Stimulated activated CD8-positive, alpha-beta memory T cell treated with anti-CD3 and anti-CD28 coated beads, Interleukin-15, amount 100 ng/mL, for 1 hour (primary cell): ENCODE results near the gene NGEF.

Source experiments
- DNase-seq: peaks from one replicate; pipeline ENCODE4 v3.0.0-alpha.2; 2020; ENCODE audit warnings: low read depth

Gene NGEF

DNA sequence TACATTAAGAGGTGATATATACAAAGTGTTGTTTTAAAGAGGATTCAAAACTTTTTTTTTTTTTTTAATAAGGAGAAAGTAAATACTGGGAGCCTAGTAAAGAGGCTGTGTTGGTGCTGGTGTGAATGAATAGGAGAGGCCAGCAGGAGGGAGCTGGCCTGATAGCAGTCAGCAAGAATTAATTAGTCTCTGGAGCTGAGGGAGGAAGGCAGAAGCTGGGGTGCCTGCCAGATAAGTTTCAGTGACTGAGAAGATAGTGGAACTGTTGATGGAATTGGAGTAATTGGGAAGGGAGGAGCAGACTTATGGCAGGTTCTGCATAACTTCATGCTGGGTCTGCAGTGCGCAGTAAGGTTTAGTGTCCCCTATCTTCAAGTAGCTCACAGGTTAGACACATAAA lies 179.2 kb downstream of the NGEF start:
- DNase-seq, result no peak

- no peak for DNase-seq
Measured at GRCh38 chr2:232831496-232831895, 181.6 kb downstream of the NGEF start.

DNA sequence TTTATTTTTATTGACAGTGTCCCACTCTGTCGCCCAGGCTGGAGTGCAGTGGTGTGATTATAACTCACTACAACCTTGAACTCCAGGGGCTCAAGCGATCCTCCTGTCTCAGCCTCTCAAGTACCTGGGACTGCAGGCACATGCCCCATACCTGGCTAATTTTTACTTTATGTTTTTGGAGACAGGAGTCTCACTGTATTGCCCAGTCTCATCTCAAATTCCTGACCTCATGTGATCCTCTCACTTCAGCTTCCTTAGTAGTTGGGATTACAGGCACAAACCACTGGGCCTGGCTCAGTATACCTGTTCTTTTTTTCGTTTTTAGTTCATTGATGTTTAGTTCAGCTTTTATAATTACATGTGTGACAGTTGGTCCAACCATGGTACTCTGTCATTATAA lies 183.1 kb downstream of the NGEF start:
- no peak for DNase-seq
